Raji (cell line): Measurements from ENCODE around the gene MAPT.

ENCODE experiments used
- POLR2A ChIP-seq: IDR thresholded peaks from 2 replicates; pipeline ENCODE4 v1.6.1; 2011; ENCODE audit warnings: low read depth, low read length, control low read depth; ENCODE audit not compliant: insufficient read depth

The MAPT gene

GRCh38 chr17:45906237-45906636 is 11.9 kb downstream of the MAPT start:
- no peak for TF ChIP-seq POLR2A

- TF ChIP-seq POLR2A = no peak
Observed at GRCh38 chr17:45906927-45907622, 12.7 kb downstream of the MAPT start.

- TF ChIP-seq POLR2A = no peak
Observed at GRCh38 chr17:45907750-45908395, 13.5 kb downstream of the MAPT start.

GRCh38 chr17:45908460-45908859 is 14.1 kb downstream of the MAPT start:
- no peak for TF ChIP-seq POLR2A

DNA sequence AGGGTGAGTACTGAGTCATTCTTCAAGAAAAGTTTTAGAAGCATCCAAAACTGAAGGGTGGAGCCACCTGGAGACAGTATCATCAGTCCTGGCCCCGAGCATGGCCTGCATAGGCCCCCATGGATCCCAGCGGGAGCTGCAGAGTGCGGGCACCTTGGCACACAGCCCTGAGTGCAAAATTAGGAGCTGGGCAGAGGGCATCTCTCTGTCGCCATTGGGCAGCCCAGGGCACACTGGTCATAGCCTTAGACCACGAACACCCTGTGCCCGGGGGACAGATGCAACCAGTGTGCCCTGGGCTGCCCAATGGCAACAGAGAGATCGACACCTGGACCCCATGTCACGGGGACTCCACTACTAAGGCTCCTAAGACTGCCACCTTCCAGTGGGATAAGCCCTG is 14.6 kb downstream of the MAPT start:
- no peak for TF ChIP-seq POLR2A

- TF ChIP-seq POLR2A = no peak
Observed at GRCh38 chr17:45910667-45911066, 16.3 kb downstream of the MAPT start.

- no peak for TF ChIP-seq POLR2A
Observed at GRCh38 chr17:45912319-45912718, 18.0 kb downstream of the MAPT start.

GRCh38 chr17:45914047-45914717 is 19.8 kb downstream of the MAPT start:
- TF ChIP-seq POLR2A = no peak

DNA sequence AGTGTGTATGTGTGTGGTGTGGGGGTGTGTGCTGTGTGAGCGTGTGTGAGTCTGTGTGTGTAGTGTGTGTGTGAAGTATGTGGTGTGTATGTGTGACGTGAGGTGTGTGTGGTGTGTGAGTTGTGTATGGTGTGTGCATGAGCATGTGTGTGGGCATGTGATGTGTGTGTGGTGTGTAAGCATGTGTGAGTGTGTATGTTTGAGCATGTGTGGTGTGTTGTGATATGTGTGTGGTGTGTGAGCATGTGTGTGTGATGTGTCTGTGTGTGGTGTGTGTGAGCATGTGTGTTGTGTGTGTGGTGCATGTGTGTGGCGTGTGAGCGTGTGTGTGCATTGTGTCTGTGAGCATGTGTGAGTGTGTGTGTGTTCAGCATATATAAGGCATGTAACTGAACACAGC is 20.9 kb downstream of the MAPT start:
- TF ChIP-seq POLR2A = no peak

- no peak for TF ChIP-seq POLR2A
Observed at GRCh38 chr17:45917081-45917480, 22.7 kb downstream of the MAPT start.

DNA sequence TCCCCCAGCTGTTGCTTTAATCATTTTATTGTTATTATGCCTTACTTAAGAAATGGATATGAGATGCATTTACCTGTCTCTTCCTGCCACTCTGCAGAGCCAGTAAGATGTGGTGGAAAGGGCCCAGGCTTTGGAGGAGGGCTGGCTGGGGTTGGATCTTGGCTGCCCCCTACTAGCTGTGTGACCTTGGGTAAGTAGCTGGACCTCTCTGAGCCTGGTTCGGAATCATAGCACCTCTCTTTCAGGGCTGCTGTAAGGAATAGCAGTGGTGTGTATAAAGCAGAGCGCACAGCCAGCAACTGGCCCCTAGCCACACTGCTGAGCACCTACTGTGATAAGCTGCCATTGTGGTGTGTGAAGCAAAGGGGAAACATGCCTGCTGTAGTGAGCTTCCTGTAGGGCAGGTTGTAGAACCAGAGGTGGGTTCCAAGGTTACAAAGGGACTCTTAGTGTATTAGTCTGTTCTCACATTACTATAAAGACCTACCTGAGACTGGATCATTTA is 23.9 kb downstream of the MAPT start:
- TF ChIP-seq POLR2A = no peak

- no peak for TF ChIP-seq POLR2A
Observed at GRCh38 chr17:45919136-45919535, 24.8 kb downstream of the MAPT start.

- no peak for TF ChIP-seq POLR2A
Observed at GRCh38 chr17:45920083-45920482, 25.7 kb downstream of the MAPT start.

DNA sequence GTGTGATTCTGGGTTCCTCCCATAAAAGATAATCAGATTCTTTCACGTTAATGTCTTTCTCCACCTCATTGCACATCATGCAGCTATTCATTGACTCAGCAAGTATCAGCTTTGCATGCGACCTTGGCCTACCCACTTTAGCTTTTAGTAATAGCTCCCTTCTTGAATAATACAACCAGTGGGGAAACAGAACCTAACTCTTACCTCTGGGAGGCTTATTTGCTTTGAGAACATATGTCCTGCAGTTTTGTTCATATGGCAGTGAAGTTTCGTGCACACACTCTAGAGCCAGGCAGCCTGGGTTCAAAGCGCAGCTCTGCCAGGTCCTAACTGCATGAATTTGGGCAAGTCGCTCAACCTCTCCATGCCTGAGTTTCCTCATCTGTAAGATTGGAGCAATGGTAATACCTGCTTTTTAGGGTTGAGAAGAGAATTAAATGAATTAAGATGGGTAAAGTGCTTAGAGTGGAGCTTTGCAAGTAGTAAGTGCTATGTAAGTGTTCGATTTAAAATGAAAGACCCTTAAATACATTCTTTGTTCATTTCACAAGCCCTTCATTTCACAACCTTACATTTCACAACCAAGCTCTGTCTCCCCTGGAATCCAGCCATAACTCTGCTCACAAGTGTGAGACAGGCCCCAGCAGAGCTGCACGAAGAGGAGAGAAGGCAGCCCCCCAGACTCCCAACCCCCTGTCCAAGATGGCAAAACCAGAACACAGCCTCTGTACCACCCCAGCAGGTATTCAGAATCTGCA is 29.3 kb downstream of the MAPT start:
- TF ChIP-seq POLR2A = no peak

GRCh38 chr17:45924332-45924820 is 30.0 kb downstream of the MAPT start:
- TF ChIP-seq POLR2A = no peak

DNA sequence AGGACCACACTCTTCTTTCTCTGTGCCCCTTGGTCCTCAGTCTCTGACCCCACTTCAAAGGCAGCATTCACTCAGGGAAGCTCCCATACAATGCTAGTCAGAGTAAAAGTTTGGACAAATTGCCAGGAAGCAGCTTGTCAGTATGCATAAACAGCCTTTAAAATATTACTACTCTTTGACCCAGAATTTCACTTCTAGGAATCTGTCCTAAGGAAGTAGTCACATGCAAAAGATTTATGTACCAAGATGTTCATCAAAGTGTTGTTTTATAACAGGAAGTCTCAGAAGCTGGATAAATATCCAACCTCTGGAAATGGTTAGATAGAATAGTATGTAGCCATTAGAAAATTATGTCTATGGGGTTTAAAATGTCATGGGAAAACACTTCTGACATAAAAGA is 31.0 kb downstream of the MAPT start:
- no peak for TF ChIP-seq POLR2A

GRCh38 chr17:45927247-45927646 is 32.9 kb downstream of the MAPT start:
- TF ChIP-seq POLR2A = no peak
